Endothelial cell of umbilical vein (primary cell): ENCODE data around the gene PNCK. TPM values are rescaled to one million over a fixed set of nuclear protein-coding genes. Genes with fewer than 3 reads are reported as not detected.
"Not testable (repeated sequence)": the region's sequence is repeated elsewhere in the genome, so short reads cannot be mapped to it uniquely, and the experiment has no call there.

Experiments
- BruUV-seq: library from RNA; stranded (reverse); fragments of 400-500 nt; replicated peaks from 2 replicates; lab custom pipeline; 2021; lab: Mats Ljungman, UMichigan
- CTCF ChIA-PET: fragments of 300-600, 350-600 bp; sonication (Branson Sonifier 250); formaldehyde crosslinking; loops from one replicate; lab custom pipeline; 2021; ENCODE audit warnings: antibody characterized with exemption, inconsistent platforms; lab: Charles Lee
- POLR2A ChIA-PET: fragments of 300-600, 350-600 bp; sonication (Branson Sonifier 250); formaldehyde crosslinking; loops from one replicate; lab custom pipeline; 2021; ENCODE audit warnings: antibody characterized with exemption, inconsistent platforms; lab: Charles Lee
- DNase-seq: peaks from one replicate; pipeline ENCODE4 v3.0.0-alpha.2; 2011; ENCODE audit warnings: low read depth, low spot score
- FAIRE-seq: peaks from 2 replicates; lab custom pipeline; 2011; peaks lifted over from hg19 to GRCh38; lab: Jason Lieb, UNC
- H2AFZ ChIP-seq: 2 replicates; pipeline ENCODE4 v1.6.0; 2012; ENCODE audit warnings: low read depth, low read length, control low read depth, inconsistent platforms
- H3K27ac ChIP-seq: 2 replicates; pipeline ENCODE4 v1.5.1; 2011; ENCODE audit warnings: low read depth, mild to moderate bottlenecking, control low read depth, low read length, moderate library complexity; ENCODE audit not compliant: insufficient read depth
- H3K27me3 ChIP-seq, 2 experiments: 2 replicates each; pipeline versions ENCODE4 v1.6.0 to v1.6.1; 2011; ENCODE audit warnings: low read length in 2 of 2, mixed read lengths in 1 of 2; ENCODE audit not compliant: control insufficient read depth in 2 of 2, insufficient read depth in 2 of 2
- H3K36me3 ChIP-seq, 2 experiments: 2 replicates in 1 of 2; 3 replicates in 1 of 2; pipeline ENCODE4 v1.5.1; 2011; ENCODE audit warnings: low read length in 2 of 2, mild to moderate bottlenecking in 1 of 2, moderate library complexity in 1 of 2; ENCODE audit not compliant: control insufficient read depth in 2 of 2, insufficient read depth in 2 of 2; ENCODE audit errors: extremely low read depth in 1 of 2
- H3K4me1 ChIP-seq: 3 replicates; pipeline ENCODE4 v1.5.1; 2011; ENCODE audit warnings: mild to moderate bottlenecking, low read length; ENCODE audit not compliant: control insufficient read depth, insufficient read depth; ENCODE audit errors: extremely low read depth
- H3K4me2 ChIP-seq: 2 replicates; pipeline ENCODE4 v1.6.1; 2011; ENCODE audit warnings: low read length, control low read depth, mixed read lengths; ENCODE audit not compliant: insufficient read depth
- H3K4me3 ChIP-seq, 3 experiments: fragments of 200-600 bp in 1 of 3; sonication (generic), shearing (Covaris generic) in 1 of 3; replicated peaks in 1 of 3; 2 replicates each; pipeline ENCODE4 v1.5.1; 2011 to 2016; ENCODE audit warnings: control low read depth in 3 of 3, low read length in 3 of 3, mild to moderate bottlenecking in 2 of 3, inconsistent platforms in 1 of 3, low read depth in 1 of 3, moderate library complexity in 1 of 3; ENCODE audit not compliant: insufficient read depth in 1 of 3
- H3K79me2 ChIP-seq: 2 replicates; pipeline ENCODE4 v1.6.0; 2012; ENCODE audit warnings: low read length, inconsistent platforms; ENCODE audit not compliant: control insufficient read depth, insufficient read depth
- H3K9ac ChIP-seq: replicated peaks from 2 replicates; pipeline ENCODE3; 2011; ENCODE audit warnings: low read length, control low read depth; ENCODE audit not compliant: insufficient read depth; ENCODE audit errors: extremely low read depth
- H3K9me1 ChIP-seq: replicated peaks from 3 replicates; pipeline ENCODE4 v1.6.0; 2011; ENCODE audit warnings: mild to moderate bottlenecking, low read length; ENCODE audit not compliant: control insufficient read depth, insufficient read depth; ENCODE audit errors: extremely low read depth
- H3K9me3 ChIP-seq: replicated peaks from 2 replicates; pipeline ENCODE4 v1.5.1; 2012; ENCODE audit warnings: low read length, inconsistent platforms; ENCODE audit not compliant: control insufficient read depth, insufficient read depth
- H4K20me1 ChIP-seq: replicated peaks from 2 replicates; pipeline ENCODE3; 2011; ENCODE audit warnings: mild to moderate bottlenecking, low read length; ENCODE audit not compliant: control insufficient read depth, insufficient read depth; ENCODE audit errors: extremely low read depth
- dilution Hi-C: fragments of 300-500 bp; cut with MboI; formaldehyde crosslinking; loops from one replicate; pipeline ENCODE4 v1.15.0; 2019; ENCODE audit warnings: low sequenced_read_pairs; ENCODE audit not compliant: extremely low pct_ligation_motif_present
- intact Hi-C: fragments of 100-400 bp; cut with micrococcal nuclease; formaldehyde crosslinking; loops from one replicate; pipeline ENCODE4 v1.10.0; 2022
- polyA plus RNA-seq, 4 experiments: library from polyadenylated mRNA; depleted of rRNA in 3 of 4; stranded (reverse) in 3 of 4; unstranded in 1 of 4; fragments of >200 nt; gene quantifications; 2 replicates each; pipeline versions ENCODE4 v1.2.1 to v1.2.3, GENCODE V29; 2011 to 2012; ENCODE audit warnings: missing spikeins in 1 of 4
- total RNA-seq: library from RNA; stranded (reverse); gene quantifications from 2 replicates; pipeline ENCODE4 v1.2.3, GENCODE V29; 2021

Gene PNCK
- total and polyA plus RNA-seq, 2 donors (not counting 3 experiments of a cell fraction or from before 2014, with no cell fraction given), result 0.12 TPM; not detected in 1

GRCh38 chrX:153696986-153697722 is 23.5 kb upstream of the PNCK start:
- H4K20me1 ChIP-seq, H3K9me3 ChIP-seq, H3K9me1 ChIP-seq, H3K4me1 ChIP-seq, FAIRE-seq, POLR2A ChIA-PET, H3K4me3 ChIP-seq, intact Hi-C loops, H3K79me2 ChIP-seq, BruUV-seq, dilution Hi-C loops, H3K36me3 ChIP-seq, H3K9ac ChIP-seq, H3K27ac ChIP-seq, CTCF ChIA-PET, H2AFZ ChIP-seq, H3K4me2 ChIP-seq, DNase-seq, H3K27me3 ChIP-seq: not testable (repeated sequence)

GRCh38 chrX:153696538-153696937 is 22.9 kb upstream of the PNCK start:
- H3K27me3 ChIP-seq, H3K9ac ChIP-seq, H3K79me2 ChIP-seq, BruUV-seq, H2AFZ ChIP-seq, CTCF ChIA-PET, H3K4me1 ChIP-seq, H3K4me3 ChIP-seq, intact Hi-C loops, DNase-seq, H3K4me2 ChIP-seq, H3K27ac ChIP-seq, H3K9me3 ChIP-seq, FAIRE-seq, POLR2A ChIA-PET, dilution Hi-C loops, H3K9me1 ChIP-seq, H4K20me1 ChIP-seq, H3K36me3 ChIP-seq: not testable (repeated sequence)
